Bone marrow (tissue), 2 donors: ENCODE measurements around the gene ARVCF.
A peak's percentile ranks its signal among the peaks of the same experiment; 100 is the strongest.

Experiments
- DNase-seq, 2 donors: peaks; one replicate each; lab custom pipeline; 2025; lab: John Stamatoyannopoulos, UW

Gene ARVCF

GRCh38 chr22:20031732-20032406, 15.2 kb upstream of the ARVCF start:
- DNase-seq: no peak

GRCh38 chr22:20029550-20030225, 13.1 kb upstream of the ARVCF start:
- no peak for DNase-seq

GRCh38 chr22:20028855-20029549, 12.4 kb upstream of the ARVCF start:
- no peak for DNase-seq

GRCh38 chr22:20027966-20028854, 11.6 kb upstream of the ARVCF start:
- no peak for DNase-seq

- no peak for DNase-seq
Measured at GRCh38 chr22:20026996-20027601, 10.5 kb upstream of the ARVCF start.

- no peak for DNase-seq
Measured at GRCh38 chr22:20026204-20026908, 9.7 kb upstream of the ARVCF start.

- DNase-seq: no peak
Measured at GRCh38 chr22:20025401-20026203, 9.0 kb upstream of the ARVCF start.

- DNase-seq: no peak
Measured at GRCh38 chr22:20024650-20025397, 8.2 kb upstream of the ARVCF start.

GRCh38 chr22:20024225-20024624, 7.6 kb upstream of the ARVCF start:
- no peak for DNase-seq

GRCh38 chr22:20022978-20023613, 6.5 kb upstream of the ARVCF start:
- DNase-seq: peak in 1 of 2 donors; percentile 12

- no peak for DNase-seq
Measured at GRCh38 chr22:20022231-20022977, 5.8 kb upstream of the ARVCF start.

GRCh38 chr22:20021196-20022181, 4.9 kb upstream of the ARVCF start:
- peak in 1 of 2 donors; percentile 53 for DNase-seq

GRCh38 chr22:20020533-20021195, 4.0 kb upstream of the ARVCF start, which contains the start of gene TANGO2:
Gene TANGO2, plus strand, starts transcription at chr22:20021110. Its CDS starts 15,689 bp downstream, at chr22:20036799.
- DNase-seq: peak; percentile 64 to 83

- no peak for DNase-seq
Measured at GRCh38 chr22:20019661-20020532, 3.3 kb upstream of the ARVCF start.

- DNase-seq: no peak
Measured at GRCh38 chr22:20018001-20018400, 1.4 kb upstream of the ARVCF start.
